COR-L47 (cell line): ENCODE measurements around the gene DNAAF5.

Experiments
- DNase-seq: peaks from one replicate; lab custom pipeline; 2025; lab: John Stamatoyannopoulos, UW

The DNAAF5 gene

GRCh38 chr7:834277-834676, 107.8 kb downstream of the DNAAF5 start:
- no peak for DNase-seq

- no peak for DNase-seq
These were observed 108.5 kb downstream of the DNAAF5 start for GRCh38 chr7:835021-835420.

- no peak for DNase-seq
These were observed 109.2 kb downstream of the DNAAF5 start for GRCh38 chr7:835485-836401.
